K562 (cell line): Measurements from ENCODE around the gene RBM26. TPM values are rescaled to one million over a fixed set of nuclear protein-coding genes. Genes with fewer than 3 reads are reported as not detected.
A peak's percentile ranks its signal among the peaks of the same experiment; 100 is the strongest.

Experiments used
- ATAC-seq: fragments of 200-7000 bp; cut with Tn5 transposase; 3 replicates; pipeline ENCODE4 v1.9.1; 2020; ENCODE audit warnings: moderate library complexity
- BruUV-seq: library from RNA; stranded (reverse); fragments of 400-500 nt; replicated peaks from 2 replicates; lab custom pipeline; 2021; lab: Mats Ljungman, UMichigan
- CTCF ChIA-PET: fragments of 300-600 bp; formaldehyde crosslinking; extraction: SDS; loops from one replicate; lab custom pipeline; 2021; ENCODE audit warnings: low intra/inter-chr PET ratio; lab: Yijun Ruan, JAX
- POLR2A ChIA-PET: fragments of 300-600, 350-650 bp; sonication (Branson Sonifier 250); formaldehyde crosslinking; extraction: SDS; loops from one replicate; lab custom pipeline; 2021; ENCODE audit warnings: antibody characterized with exemption, inconsistent platforms; lab: Yijun Ruan, JAX
- DNase-seq, 4 experiments: peaks; one replicate each; pipeline versions ENCODE4 v3.0.0 to v3.0.0-alpha.2; 2011 to 2018; ENCODE audit warnings: low spot score in 3 of 4, mixed read lengths in 3 of 4; ENCODE audit errors: extremely low read depth in 1 of 4
- FAIRE-seq: peaks from 2 replicates; lab custom pipeline; 2011; peaks lifted over from hg19 to GRCh38; lab: Jason Lieb, UNC
- H2AFZ ChIP-seq: 2 replicates; pipeline ENCODE4 v1.6.0; 2011; ENCODE audit warnings: low read depth, low read length, control low read depth, inconsistent platforms
- H3K27ac ChIP-seq: fragments of 200-600 bp; 3 replicates; pipeline ENCODE4 v1.8.0; 2011; ENCODE audit warnings: low read depth, mild to moderate bottlenecking, control low read depth, inconsistent platforms, low read length, moderate library complexity, mixed read lengths; ENCODE audit errors: extremely low read depth
- H3K27me3 ChIP-seq, 2 experiments: fragments of 300-600 bp in 1 of 2; 2 replicates in 1 of 2; 3 replicates in 1 of 2; pipeline versions ENCODE4 v1.6.0 to v1.8.0; 2011; ENCODE audit warnings: inconsistent platforms in 2 of 2, low read length in 2 of 2, mild to moderate bottlenecking in 1 of 2, mixed read lengths in 1 of 2, moderate library complexity in 1 of 2; ENCODE audit not compliant: control insufficient read depth in 2 of 2, insufficient read depth in 2 of 2
- H3K36me3 ChIP-seq: fragments of 300-600 bp; 3 replicates; pipeline ENCODE4 v1.8.0; 2011; ENCODE audit warnings: mild to moderate bottlenecking, low read length, inconsistent platforms; ENCODE audit not compliant: control insufficient read depth, insufficient read depth
- H3K4me1 ChIP-seq, 2 experiments: fragments of 200-600 bp in 1 of 2; replicated peaks in 1 of 2; 2 replicates in 1 of 2; 3 replicates in 1 of 2; pipeline versions ENCODE4 v1.5.1 to v1.8.0; 2011; ENCODE audit warnings: inconsistent platforms in 2 of 2, low read length in 2 of 2, mild to moderate bottlenecking in 1 of 2, mixed read lengths in 1 of 2, moderate library complexity in 1 of 2; ENCODE audit not compliant: control insufficient read depth in 2 of 2, insufficient read depth in 2 of 2
- H3K4me2 ChIP-seq: 2 replicates; pipeline ENCODE4 v1.6.1; 2011; ENCODE audit warnings: low read length, control low read depth, inconsistent platforms, mixed read lengths; ENCODE audit not compliant: insufficient read depth
- H3K4me3 ChIP-seq: fragments of 200-600 bp; sonication (generic), shearing (Covaris generic); 2 replicates; pipeline ENCODE4 v1.5.1; 2016; ENCODE audit warnings: control low read depth, inconsistent platforms
- H3K79me2 ChIP-seq: fragments of 200-600 bp; 3 replicates; pipeline ENCODE4 v1.8.0; 2011; ENCODE audit warnings: low read length, inconsistent platforms; ENCODE audit not compliant: control insufficient read depth, insufficient read depth
- H3K9ac ChIP-seq, 2 experiments: 2 replicates each; pipeline versions ENCODE4 v1.6.0 to v1.6.1; 2011; ENCODE audit warnings: low read depth in 2 of 2, low read length in 2 of 2, control low read depth in 1 of 2, inconsistent platforms in 1 of 2, mild to moderate bottlenecking in 1 of 2, mixed read lengths in 1 of 2; ENCODE audit not compliant: insufficient read depth in 1 of 2
- H3K9me1 ChIP-seq: one replicate; pipeline ENCODE4 v1.6.0; 2011; ENCODE audit warnings: inconsistent platforms, mild to moderate bottlenecking, low read length, moderate library complexity; ENCODE audit not compliant: control insufficient read depth, insufficient read depth
- H3K9me3 ChIP-seq: replicated peaks from 2 replicates; pipeline ENCODE4 v1.5.1; 2011; ENCODE audit warnings: low read depth, low read length, inconsistent platforms; ENCODE audit not compliant: control insufficient read depth, insufficient read depth
- H4K20me1 ChIP-seq: replicated peaks from 2 replicates; pipeline ENCODE4 v1.6.1; 2011; ENCODE audit warnings: low read length, inconsistent platforms, mixed read lengths; ENCODE audit not compliant: control insufficient read depth, insufficient read depth
- MIER1 ChIP-seq: fragments of 450-650 bp; IDR thresholded peaks from 2 replicates; pipeline ENCODE4 v1.6.1; 2016; ENCODE audit warnings: antibody characterized with exemption, mild to moderate bottlenecking, low read depth
- PCBP2 ChIP-seq: fragments of 200-400 bp; formaldehyde crosslinking; IDR thresholded peaks from 2 replicates; pipeline ENCODE4 v1.6.1; 2018; ENCODE audit warnings: low read length, low read depth, mild to moderate bottlenecking, moderate library complexity; ENCODE audit not compliant: poor library complexity, severe bottlenecking
- PYGO2 ChIP-seq: fragments of 450-650 bp; IDR thresholded peaks from 2 replicates; pipeline ENCODE4 v1.6.1; 2016; ENCODE audit warnings: mild to moderate bottlenecking, missing genetic modification characterization, moderate library complexity, missing compliant biosample characterization
- TFAM ChIP-seq: fragments of 250-450 bp; sonication (Bioruptor Pico); conservative IDR thresholded peaks from 2 replicates; pipeline ENCODE4 v1.5.0; 2021; ENCODE audit warnings: mild to moderate bottlenecking, moderate library complexity
- TOE1 ChIP-seq, 2 experiments: fragments of 450-650 bp in 1 of 2; sonication (generic) in 1 of 2; formaldehyde crosslinking in 1 of 2; IDR thresholded peaks; 2 replicates each; pipeline versions ENCODE4 v1.7.1 to v1.8.0; 2016 to 2022; ENCODE audit warnings: borderline replicate concordance in 2 of 2, mild to moderate bottlenecking in 2 of 2, antibody characterized with exemption in 1 of 2, inconsistent platforms in 1 of 2, low read depth in 1 of 2, missing genetic modification reagents in 1 of 2, moderate library complexity in 1 of 2
- ZNF316 ChIP-seq: fragments of 450-650 bp; IDR thresholded peaks from 2 replicates; pipeline ENCODE4 v1.6.1; 2016
- WGBS: fragments of 100-300 bp; shearing (Covaris generic); methylation state at CpG from one replicate; pipeline ENCODE4 v1.1.6; 2016; ENCODE audit warnings: low coverage, mixed read lengths; ENCODE audit not compliant: insufficient coverage; ENCODE audit errors: missing lambda C conversion rate; 5-methylcytosine and 5-hydroxymethylcytosine counted together
- in situ Hi-C: fragments of 300-500 bp; cut with MboI; formaldehyde crosslinking; loops from 4 replicates; pipeline ENCODE4 v1.15.0; 2018; ENCODE audit warnings: inconsistent platforms, mixed read lengths
- intact Hi-C: fragments of 100-400 bp; cut with micrococcal nuclease; formaldehyde crosslinking; loops from 2 replicates; pipeline ENCODE4 v1.14.2; 2022
- polyA plus RNA-seq, 8 experiments: library from polyadenylated mRNA; depleted of rRNA in 4 of 8; stranded (reverse) in 5 of 8; unstranded in 3 of 8; fragments of >200 nt; fragmentation: Nextera tagmentation in 2 of 8; fragmentation: Illumina TruSeq in 1 of 8; extraction: Ambion mirVana in 2 of 8; extraction: Trizol in 1 of 8; gene quantifications; 2 replicates each; pipeline versions ENCODE4 v1.2.1 to v1.2.3, GENCODE V29; 2011 to 2014; ENCODE audit warnings: inconsistent platforms in 1 of 8, missing spikeins in 1 of 8
- total RNA-seq, 7 experiments: library from RNA; depleted of rRNA in 6 of 7; stranded (reverse); fragments of >200 nt in 6 of 7; fragmentation: Illumina TruSeq in 2 of 7; extraction: Trizol in 2 of 7; gene quantifications; 2 replicates each; pipeline versions ENCODE4 v1.2.1 to v1.2.3, GENCODE V29; 2011 to 2021; ENCODE audit warnings: low replicate concordance in 1 of 7

RBM26 gene
- total and polyA plus RNA-seq, 9 of the 15 experiments (the other 6 are each of a cell fraction or from before 2014, with no cell fraction given): 10.0 to 42.4 (median 26.4) TPM

DNA sequence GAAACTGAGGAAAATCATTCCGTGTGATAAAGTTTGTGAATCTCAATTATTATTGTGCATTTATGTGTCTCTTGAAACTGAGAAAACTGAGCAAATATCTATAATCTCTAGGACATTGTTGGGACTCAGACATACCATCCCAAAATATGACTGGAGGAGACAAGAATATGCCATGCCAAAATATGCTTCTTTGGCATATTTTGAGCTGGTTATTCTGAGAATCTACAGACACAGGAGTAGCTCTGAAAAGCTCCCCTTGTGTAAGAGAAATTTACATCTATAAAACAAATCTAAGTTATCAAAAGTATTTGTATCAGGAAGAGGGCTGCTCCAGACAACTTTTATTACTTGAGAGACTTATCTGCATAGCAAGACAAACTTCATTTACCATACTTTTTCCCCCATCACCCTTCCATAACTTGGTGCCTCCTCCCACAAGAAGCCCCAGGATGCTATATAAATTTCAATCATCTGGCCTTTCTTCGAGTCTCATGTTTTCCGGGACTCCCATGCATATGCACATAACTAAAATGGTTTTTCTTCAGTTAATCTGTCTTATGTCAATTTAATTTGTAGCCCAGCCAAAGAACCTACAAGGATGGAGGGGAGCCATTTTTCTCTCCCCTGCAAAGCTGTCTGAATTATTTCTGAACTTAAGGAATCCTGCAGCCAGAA lies 46.3 kb upstream of the RBM26 start:
- Histone ChIP-seq H3K9me3 (no peaks in the 10 kb centered on the region; the same call in 1 of the 2 replicates), H3K9me1 (no peaks in the 10 kb centered on the region), H3K4me3 (no peak overlapping the region), H4K20me1 (no peaks in the 10 kb centered on the region), H2AFZ (peak overlapping the region; percentile 58; the same call in 1 of the 2 replicates), H3K4me1 (peaks cover 0 to 13% of the 10 kb centered on the region in 2 experiments; a peak in 2 of 5 replicates), H3K36me3 (no peaks in the 10 kb centered on the region), H3K27me3 (no peaks in the 10 kb centered on the region)
- FAIRE-seq (no peak), ATAC-seq (no peak), DNase-seq (no peak)
- no TSS peak for BruUV-seq
- intact Hi-C loops: no loop called here
- POLR2A ChIA-PET: interaction anchor here (1.7 kb wide), 1 partner anchor 13 kb away, joined by 3 read pairs; no protein-coding TSS in a partner anchor
- TF ChIP-seq PCBP2: no peak
- TF ChIP-seq TFAM: no peak
- no peak for TF ChIP-seq MIER1
- TF ChIP-seq ZNF316: peak; percentile 51
- no peak for TF ChIP-seq TOE1 (IDR thresholded peaks at IDR 0.05; ENCODE audit: borderline replicate concordance)
- no peak for TF ChIP-seq TOE1 (CRISPR knock-in tag; IDR thresholded peaks at IDR 0.05; ENCODE audit: borderline replicate concordance, low read depth)
- no peak for TF ChIP-seq PYGO2
- TF ChIP-seq, all 486 proteins: peak for 1
- Histone ChIP-seq H3K9ac (no peak overlapping the region), H3K27ac (peak overlapping the region; percentile 59; the same call in 1 of the 3 replicates), H3K4me2 (no peak overlapping the region), H3K79me2 (no peaks in the 10 kb centered on the region)
- WGBS: 45% methylated on average over 3 of the region's 3 CpGs
- CTCF ChIA-PET: no interaction called here
- in situ Hi-C loops: no loop called here
